NCI-H526 treated with DMSO at 0.1 percent for 48 hours (cell line): Measurements from ENCODE around the gene P2RX3.

Experiments used
- DNase-seq: peaks from one replicate; lab custom pipeline; 2025; lab: John Stamatoyannopoulos, UW

P2RX3 gene

GRCh38 chr11:57310091-57310490, 28.1 kb upstream of the P2RX3 start:
- no peak for DNase-seq

DNA sequence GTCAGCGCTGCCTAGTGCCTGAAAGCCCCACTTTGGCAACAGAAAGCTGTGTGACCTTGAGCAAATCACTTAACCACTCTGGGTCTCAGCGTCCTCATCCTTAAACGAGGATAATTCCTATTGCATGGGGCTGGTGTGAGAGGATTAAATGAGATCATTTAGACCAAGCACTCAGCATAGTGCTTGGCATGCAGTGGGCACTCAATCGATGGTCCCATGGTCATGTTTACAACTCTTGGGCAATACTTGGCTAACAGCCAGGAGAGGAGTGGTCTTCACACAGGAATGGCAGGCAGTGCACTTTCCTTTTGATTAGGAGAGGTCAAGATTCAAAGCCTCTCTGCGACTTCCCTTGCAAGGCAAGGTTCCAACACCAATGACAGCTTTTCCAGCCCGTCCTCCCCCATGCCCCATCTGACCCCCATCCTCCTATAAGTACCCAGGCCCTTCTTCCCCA, 27.5 kb upstream of the P2RX3 start:
- no peak for DNase-seq

DNA sequence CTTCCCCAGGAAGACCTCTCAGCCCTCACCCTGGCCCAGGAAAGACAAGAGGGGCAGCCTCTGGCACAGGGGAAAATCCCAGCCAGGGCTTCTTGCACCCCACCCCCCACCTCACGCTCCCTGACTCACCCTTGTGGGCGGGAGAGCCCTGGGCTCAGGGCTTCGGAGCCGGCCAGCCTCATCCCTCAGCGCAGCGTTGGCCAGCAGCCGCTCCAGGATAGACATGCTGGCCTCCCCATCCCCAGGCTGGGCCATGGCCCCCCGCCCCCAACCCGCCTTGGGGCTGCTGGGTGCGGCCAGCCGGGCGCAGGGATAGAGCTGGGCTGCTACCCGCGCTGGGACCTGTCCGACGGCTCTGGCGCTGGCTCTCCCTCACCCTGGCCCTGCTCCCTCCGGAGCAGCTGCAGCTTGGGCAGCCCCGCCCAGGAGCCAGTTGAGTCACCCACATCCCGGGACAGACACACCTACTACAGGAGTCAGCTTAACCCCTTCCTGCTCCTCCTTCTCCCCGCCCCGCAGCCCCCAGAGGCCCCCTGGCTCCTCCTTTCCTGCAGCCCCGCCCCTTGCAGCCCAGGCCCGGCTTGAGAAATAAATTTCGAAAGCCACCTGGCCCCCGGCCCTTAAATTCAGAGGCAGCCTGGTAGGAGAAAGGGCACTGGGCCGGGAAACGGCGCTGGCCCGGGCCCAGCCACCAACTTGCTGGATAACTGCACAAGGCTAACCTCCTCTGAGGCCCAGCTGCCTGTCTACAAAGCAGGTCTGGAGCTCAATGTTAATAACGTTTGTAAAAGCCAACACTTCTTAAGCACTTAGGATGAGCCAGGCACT, 26.8 kb upstream of the P2RX3 start:
- DNase-seq, result peak; percentile 81

DNA sequence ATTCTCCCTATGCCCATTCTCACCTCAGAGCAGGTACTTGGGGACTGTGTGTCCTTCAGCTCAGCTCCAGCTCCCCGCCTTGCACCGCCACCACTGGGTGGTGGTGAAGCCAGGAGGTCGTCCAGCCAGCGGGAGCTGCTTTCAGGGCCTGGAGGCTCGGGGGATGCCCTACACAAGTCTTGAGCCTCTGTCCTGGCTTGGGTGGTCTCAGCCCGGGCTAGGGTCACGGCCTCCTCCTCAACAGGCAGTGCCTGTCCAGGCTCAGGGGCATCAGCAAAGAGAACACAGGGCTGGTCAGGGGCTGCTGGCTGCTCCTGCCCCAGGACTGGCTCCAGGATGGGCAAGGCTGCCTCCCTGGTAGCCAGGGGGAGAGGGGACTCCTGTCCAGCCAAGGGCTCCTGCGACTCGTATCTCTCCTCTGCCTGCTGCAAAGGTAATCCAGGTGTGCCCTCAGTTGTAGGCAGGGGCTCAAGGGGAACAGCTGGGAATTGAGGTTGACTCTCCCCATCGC, 25.6 kb upstream of the P2RX3 start:
- no peak for DNase-seq

GRCh38 chr11:57313071-57313787, 24.9 kb upstream of the P2RX3 start:
- no peak for DNase-seq

DNA sequence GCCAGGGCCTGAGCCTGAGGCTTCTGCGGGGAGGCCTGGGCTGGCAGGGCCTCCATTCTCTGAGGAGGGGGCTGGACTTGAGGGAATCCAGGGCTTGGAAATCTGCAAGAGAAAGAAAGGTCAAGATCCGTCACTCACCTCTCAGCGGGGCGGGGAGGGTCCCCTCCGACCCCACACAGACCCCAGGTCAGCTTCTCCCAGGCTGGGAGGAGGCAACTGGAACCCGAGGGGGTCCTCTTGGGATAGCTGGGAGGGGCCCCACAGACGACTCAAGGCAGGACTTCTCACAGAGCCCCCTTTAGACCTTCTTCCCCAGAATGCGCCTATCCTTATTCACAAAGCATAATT, 24.4 kb upstream of the P2RX3 start:
- no peak for DNase-seq

DNA sequence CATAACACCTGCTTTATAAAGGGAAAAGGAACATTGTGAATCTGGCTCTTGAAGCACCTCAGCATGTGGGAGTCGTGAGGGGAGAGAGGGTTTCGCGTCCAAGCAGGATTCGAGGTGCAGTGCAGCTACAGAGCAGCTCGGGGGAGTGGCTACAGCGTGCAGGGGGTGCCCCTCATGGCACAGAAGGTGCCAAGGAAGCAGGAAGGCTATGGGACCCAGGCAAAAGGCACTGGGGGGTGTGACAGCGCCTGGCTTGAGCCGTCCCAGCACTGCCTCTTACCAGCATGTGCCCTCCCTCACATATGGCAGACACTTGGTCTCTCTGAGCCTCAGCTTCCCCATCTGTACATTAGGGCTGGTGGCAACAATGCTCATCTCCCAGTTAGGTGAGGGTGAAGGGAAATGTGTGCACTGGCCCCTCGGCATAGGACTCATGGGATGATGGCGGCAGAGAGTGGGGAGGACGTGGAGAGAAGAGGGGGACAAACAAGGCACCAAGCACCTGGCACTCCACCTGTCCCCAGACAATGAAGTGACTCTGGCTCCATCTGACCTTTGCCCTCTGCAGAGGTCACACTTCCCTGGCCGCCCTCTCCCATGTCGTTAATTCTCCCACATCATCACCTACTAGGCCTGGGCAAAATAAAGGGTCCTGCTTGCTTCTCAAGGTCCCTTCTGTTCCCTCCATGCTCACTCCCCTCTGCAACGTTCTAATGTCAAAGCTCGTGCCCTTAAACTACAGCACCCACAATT, 23.8 kb upstream of the P2RX3 start:
- no peak for DNase-seq

- DNase-seq, result no peak
These were observed 22.7 kb upstream of the P2RX3 start for GRCh38 chr11:57315491-57315890.

GRCh38 chr11:57316017-57316416, 22.1 kb upstream of the P2RX3 start:
- no peak for DNase-seq

GRCh38 chr11:57318178-57318577, 20.0 kb upstream of the P2RX3 start:
- no peak for DNase-seq

- DNase-seq, result no peak
These were observed 18.0 kb upstream of the P2RX3 start for GRCh38 chr11:57320067-57320718.

GRCh38 chr11:57320719-57321387, 17.3 kb upstream of the P2RX3 start:
- DNase-seq, result no peak

DNA sequence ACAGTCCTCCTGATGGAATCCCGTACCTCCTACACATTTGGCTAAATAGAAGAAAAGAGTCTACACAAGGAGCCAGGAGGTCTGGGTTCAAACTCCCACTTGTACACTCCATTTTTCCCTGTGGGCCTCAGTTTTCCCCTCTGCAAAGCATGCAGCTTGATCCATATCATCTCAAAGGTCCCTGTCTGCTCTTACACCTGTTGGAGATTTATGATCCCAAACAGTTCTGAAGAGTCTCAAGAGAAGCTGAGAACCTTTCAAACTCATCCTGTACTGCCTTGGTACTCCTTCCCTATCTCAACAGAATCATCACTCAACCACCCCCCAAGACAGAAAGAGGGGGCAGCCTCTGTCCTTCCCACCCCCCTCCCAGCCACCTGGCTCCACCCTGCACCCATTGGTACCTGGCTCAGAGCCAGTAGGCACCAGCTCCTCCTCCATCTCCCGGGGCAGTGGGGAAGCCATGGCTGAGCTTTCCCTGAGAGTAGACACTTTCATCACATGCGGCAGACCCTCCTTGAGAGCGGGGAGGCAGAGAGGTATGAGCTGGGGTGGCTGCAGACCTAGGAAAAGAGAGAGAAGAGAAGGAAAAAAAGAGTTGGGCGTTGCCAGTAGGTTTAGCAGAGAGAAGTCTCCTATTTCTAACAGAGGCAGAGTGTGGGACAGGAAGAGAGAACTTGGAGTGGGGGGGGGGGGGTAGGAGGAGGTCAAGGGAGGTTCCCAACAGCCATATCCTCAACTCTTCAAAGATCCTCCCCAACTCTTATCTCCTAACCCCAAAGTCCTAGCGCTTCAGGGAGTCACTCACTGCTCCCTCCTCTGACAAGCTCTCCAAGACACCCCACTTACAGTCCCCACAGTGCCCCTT, 16.5 kb upstream of the P2RX3 start:
- no peak for DNase-seq

DNA sequence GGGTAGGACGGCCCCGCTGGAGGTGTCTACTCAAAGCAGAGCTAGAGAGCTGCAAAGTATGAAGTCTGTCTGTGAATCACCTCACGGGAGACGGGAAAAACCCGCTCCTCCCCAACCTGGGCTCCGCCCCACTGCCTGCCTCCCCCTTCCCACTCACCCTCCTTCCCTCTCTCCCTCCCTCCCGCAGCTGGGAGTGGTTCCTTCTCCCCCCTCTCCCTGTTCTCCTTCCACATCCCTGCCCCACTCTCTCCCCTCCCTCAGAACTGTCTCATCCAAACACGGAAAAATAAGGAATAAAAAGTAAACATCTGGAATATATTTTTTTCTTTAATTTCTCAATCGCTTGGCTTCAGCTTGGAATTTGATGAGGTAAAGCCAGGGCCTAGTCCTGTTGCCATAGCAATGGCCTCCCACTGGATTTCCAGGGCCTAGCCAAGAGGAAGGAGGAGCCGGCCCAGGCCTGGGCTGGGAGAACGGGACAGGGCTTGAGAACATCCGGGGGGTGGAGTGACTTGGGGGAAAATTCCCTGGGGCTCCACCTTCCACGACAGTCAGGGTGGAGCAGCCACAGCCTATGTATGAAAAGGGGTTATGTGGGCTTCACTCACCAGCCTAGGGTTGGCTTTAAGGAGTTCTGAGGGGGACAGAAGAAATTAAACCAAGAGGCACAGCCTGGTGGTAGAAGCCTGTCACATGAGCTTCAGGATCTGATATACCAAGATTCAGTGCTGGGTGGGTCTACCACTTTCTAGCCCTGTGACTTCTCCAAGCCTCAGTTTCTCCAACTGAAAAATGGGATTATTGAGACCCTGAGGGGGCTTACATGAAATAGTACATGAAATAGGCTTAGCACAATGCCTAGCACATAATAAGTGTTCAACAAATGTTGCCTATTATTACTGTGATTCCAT, 15.6 kb upstream of the P2RX3 start:
- peak; percentile 37 for DNase-seq

DNA sequence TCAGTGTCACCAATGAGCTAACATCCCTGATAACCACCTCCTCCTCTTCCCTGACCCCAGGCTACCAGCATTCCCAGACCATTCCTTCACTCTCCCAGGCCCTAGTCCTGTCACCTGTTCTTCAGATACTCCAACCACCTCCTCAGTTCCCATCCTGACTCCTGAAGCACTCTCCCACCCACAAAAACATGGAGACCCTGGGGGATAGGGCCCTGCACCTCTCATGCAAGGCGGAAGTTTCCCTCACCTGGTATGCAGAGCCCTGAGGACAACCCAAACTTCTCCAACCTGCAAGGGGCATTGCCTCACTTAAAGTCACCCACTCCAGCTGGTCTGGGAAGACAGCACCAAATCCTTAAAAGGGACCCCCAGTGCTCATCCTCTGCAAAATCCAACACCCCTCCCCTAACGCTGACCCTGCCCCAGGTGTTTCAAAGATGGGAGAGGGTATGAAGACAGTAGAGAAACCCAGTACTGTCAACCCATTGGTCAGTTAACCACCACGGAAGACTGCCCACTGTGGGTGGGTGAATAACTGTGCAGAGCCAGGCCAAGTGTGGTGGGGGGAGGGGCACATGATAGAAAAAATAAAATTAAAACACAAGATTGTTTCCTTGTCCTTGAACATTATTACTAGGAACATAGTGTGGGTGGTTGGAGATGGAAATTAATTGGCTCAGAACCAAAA, 14.8 kb upstream of the P2RX3 start:
- no peak for DNase-seq

DNA sequence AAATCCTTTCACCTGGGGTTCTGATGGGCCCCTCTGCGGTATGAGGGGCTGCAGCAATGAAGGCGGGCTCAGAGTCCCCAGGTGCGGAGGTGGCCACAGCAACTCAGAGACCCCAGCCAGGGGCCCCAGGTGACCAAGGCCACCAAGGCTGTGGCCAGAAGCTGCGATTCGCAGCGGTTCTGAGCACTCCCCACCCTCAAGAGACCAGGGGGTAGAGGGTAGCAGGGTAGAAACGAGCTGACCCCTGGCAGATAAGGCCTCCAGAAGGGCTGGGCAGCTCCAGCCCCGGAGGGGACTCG, 14.3 kb upstream of the P2RX3 start:
- no peak for DNase-seq

GRCh38 chr11:57324154-57324885, 13.8 kb upstream of the P2RX3 start:
- DNase-seq, result peak; percentile 41
